ENCODE data around the gene KDM4E.
"Not testable (repeated sequence)": the region's sequence is repeated elsewhere in the genome, so short reads cannot be mapped to it uniquely, and the experiment has no call there.

Gene KDM4E

GRCh38 chr11:95033051-95033450 is 8.0 kb downstream of the KDM4E start:
- no peak for DNase-seq (ENCODE audit: low spot score)
- TF ChIP-seq CTCF (IDR thresholded peaks at IDR 0.05; ENCODE audit: extremely low read depth, missing control alignments), result no peak

GRCh38 chr11:95035316-95035715 is 10.3 kb downstream of the KDM4E start:
- no peak for TF ChIP-seq CTCF (IDR thresholded peaks at IDR 0.05; ENCODE audit: extremely low read depth, missing control alignments)
- DNase-seq (ENCODE audit: low spot score), result no peak

GRCh38 chr11:95037356-95038035 is 12.4 kb downstream of the KDM4E start:
- not testable (repeated sequence) for DNase-seq (ENCODE audit: low spot score)

GRCh38 chr11:95042239-95042638 is 17.2 kb downstream of the KDM4E start:
- no peak for DNase-seq (ENCODE audit: low spot score)
- TF ChIP-seq CTCF (IDR thresholded peaks at IDR 0.05; ENCODE audit: extremely low read depth, missing control alignments), result no peak

GRCh38 chr11:95042906-95043305 is 17.8 kb downstream of the KDM4E start:
- no peak for TF ChIP-seq CTCF (IDR thresholded peaks at IDR 0.05; ENCODE audit: extremely low read depth, missing control alignments)
- no peak for DNase-seq (ENCODE audit: low spot score)

- no peak for TF ChIP-seq CTCF (IDR thresholded peaks at IDR 0.05; ENCODE audit: extremely low read depth, missing control alignments)
- no peak for DNase-seq (ENCODE audit: low spot score)
Observed at GRCh38 chr11:95044010-95044409, 19.0 kb downstream of the KDM4E start.

GRCh38 chr11:95045812-95046211 is 20.8 kb downstream of the KDM4E start:
- no peak for DNase-seq (ENCODE audit: low spot score)
- TF ChIP-seq CTCF (IDR thresholded peaks at IDR 0.05; ENCODE audit: extremely low read depth, missing control alignments), result no peak

GRCh38 chr11:95049122-95049521 is 24.1 kb downstream of the KDM4E start, which contains the start of gene KDM4F:
Gene KDM4F (plus strand): TSS chr11:95049422.
- DNase-seq (ENCODE audit: low spot score), result not testable (repeated sequence)

Measured in GM20000 (cell line).